GM12878 (cell line): ENCODE measurements around the gene METRN. TPM values are rescaled to one million over a fixed set of nuclear protein-coding genes. Genes with fewer than 3 reads are reported as not detected.
A peak's percentile ranks its signal among the peaks of the same experiment; 100 is the strongest.

ENCODE experiments used
- ATAC-seq: fragments of 200-7000 bp; cut with Tn5 transposase; 3 replicates; pipeline ENCODE4 v1.9.1; 2020; ENCODE audit warnings: mild to moderate bottlenecking, moderate library complexity
- BruUV-seq: library from RNA; stranded (reverse); fragments of 400-500 nt; replicated peaks from 2 replicates; lab custom pipeline; 2021; lab: Mats Ljungman, UMichigan
- CTCF ChIA-PET: fragments of 300-600 bp; sonication (Branson Sonifier 250); formaldehyde crosslinking; extraction: SDS; loops from one replicate; lab custom pipeline; 2021; ENCODE audit warnings: inconsistent platforms; lab: Yijun Ruan, JAX
- POLR2A ChIA-PET: fragments of 350-600 bp; formaldehyde crosslinking; extraction: SDS; loops from one replicate; lab custom pipeline; 2021; ENCODE audit warnings: inconsistent platforms; lab: Charles Lee
- RAD21 ChIA-PET: fragments of 300-600 bp; sonication (Branson Sonifier 250); formaldehyde crosslinking; loops from one replicate; lab custom pipeline; 2023; ENCODE audit warnings: antibody characterized with exemption; ENCODE audit not compliant: unreplicated experiment; lab: Charles Lee
- SMC1A ChIA-PET: fragments of 300-600 bp; sonication (Branson Sonifier 250); formaldehyde crosslinking; loops from one replicate; lab custom pipeline; 2023; ENCODE audit not compliant: unreplicated experiment, uncharacterized antibody; lab: Charles Lee
- DNase-seq: peaks from one replicate; pipeline ENCODE4 v3.0.0-alpha.2; 2011; ENCODE audit warnings: low read depth, low spot score
- FAIRE-seq: peaks from 3 replicates; lab custom pipeline; 2011; peaks lifted over from hg19 to GRCh38; lab: Jason Lieb, UNC
- H2AFZ ChIP-seq: 2 replicates; pipeline ENCODE4 v1.6.0; 2011; ENCODE audit warnings: low read depth, low read length, control low read depth; ENCODE audit not compliant: control insufficient read depth
- H3K27ac ChIP-seq: 2 replicates; pipeline ENCODE4 v1.5.1; 2011; ENCODE audit warnings: control low read depth; ENCODE audit not compliant: control insufficient read depth, insufficient read depth
- H3K27me3 ChIP-seq, 2 experiments: replicated peaks in 1 of 2; 2 replicates each; pipeline versions ENCODE4 v1.6.0 to v1.6.1; 2011; ENCODE audit warnings: low read length in 1 of 2; ENCODE audit not compliant: control insufficient read depth in 2 of 2, insufficient read depth in 2 of 2
- H3K36me3 ChIP-seq, 2 experiments: 2 replicates each; pipeline ENCODE4 v1.5.1; 2011; ENCODE audit warnings: low read length in 1 of 2; ENCODE audit not compliant: control insufficient read depth in 2 of 2, insufficient read depth in 2 of 2
- H3K4me1 ChIP-seq: 2 replicates; pipeline ENCODE4 v1.6.1; 2011; ENCODE audit warnings: mild to moderate bottlenecking, low read length, moderate library complexity, mixed read lengths; ENCODE audit not compliant: control insufficient read depth, insufficient read depth
- H3K4me2 ChIP-seq: 2 replicates; pipeline ENCODE4 v1.6.0; 2011; ENCODE audit warnings: control low read depth; ENCODE audit not compliant: control insufficient read depth, insufficient read depth
- H3K4me3 ChIP-seq: fragments of 200-600 bp; sonication (generic); 2 replicates; pipeline ENCODE4 v1.5.1; 2016
- H3K79me2 ChIP-seq: 2 replicates; pipeline ENCODE4 v1.6.0; 2011; ENCODE audit warnings: low read length; ENCODE audit not compliant: control insufficient read depth, insufficient read depth
- H3K9ac ChIP-seq: 2 replicates; pipeline ENCODE4 v1.8.0; 2011; ENCODE audit warnings: low read length, control low read depth, mixed read lengths; ENCODE audit not compliant: control insufficient read depth, insufficient read depth
- H3K9me3 ChIP-seq: replicated peaks from 3 replicates; pipeline ENCODE4 v1.5.1; 2011; ENCODE audit warnings: mild to moderate bottlenecking, low read length; ENCODE audit not compliant: control insufficient read depth, insufficient read depth
- H4K20me1 ChIP-seq: 2 replicates; pipeline ENCODE4 v1.6.0; 2011; ENCODE audit not compliant: control insufficient read depth, insufficient read depth
- BACH1 ChIP-seq: fragments of 450-650 bp; IDR thresholded peaks from 2 replicates; pipeline ENCODE4 v1.6.1; 2017; ENCODE audit warnings: mild to moderate bottlenecking, borderline replicate concordance
- BHLHE40 ChIP-seq, 2 experiments: fragments of 450-650 bp in 1 of 2; IDR thresholded peaks; 2 replicates each; pipeline ENCODE4 v1.6.1; 2011 to 2017; ENCODE audit warnings: low read depth in 2 of 2, borderline replicate concordance in 1 of 2, improper control_type of control experiment in 1 of 2, low read length in 1 of 2, mild to moderate bottlenecking in 1 of 2
- CTCF ChIP-seq, 3 experiments: IDR thresholded peaks in 2 of 3; conservative IDR thresholded peaks in 1 of 3; 2 replicates each; pipeline ENCODE4 v1.5.1; 2011; ENCODE audit warnings: low read depth in 3 of 3, low read length in 3 of 3, mild to moderate bottlenecking in 3 of 3, control low read depth in 2 of 3, moderate library complexity in 2 of 3, inconsistent platforms in 1 of 3, mixed read lengths in 1 of 3; ENCODE audit not compliant: control insufficient read depth in 2 of 3, insufficient read depth in 1 of 3; ENCODE audit errors: extremely low read depth in 1 of 3
- FOS ChIP-seq: IDR thresholded peaks from 3 replicates; pipeline ENCODE4 v1.6.1; 2011; ENCODE audit warnings: borderline replicate concordance; ENCODE audit not compliant: insufficient read length; ENCODE audit errors: extremely low read depth
- GATAD2B ChIP-seq: fragments of 450-650 bp; conservative IDR thresholded peaks from 2 replicates; pipeline ENCODE4 v1.6.1; 2017; ENCODE audit warnings: low read depth, mild to moderate bottlenecking, moderate library complexity
- KLF5 ChIP-seq: fragments of 450-650 bp; IDR thresholded peaks from 2 replicates; pipeline ENCODE4 v1.6.1; 2014; ENCODE audit warnings: mild to moderate bottlenecking; ENCODE audit not compliant: partially characterized antibody
- LARP7 ChIP-seq: fragments of 450-650 bp; IDR thresholded peaks from 2 replicates; pipeline ENCODE4 v1.6.1; 2017; ENCODE audit warnings: mild to moderate bottlenecking
- MTA2 ChIP-seq: fragments of 450-650 bp; IDR thresholded peaks from 2 replicates; pipeline ENCODE4 v1.6.1; 2016; ENCODE audit warnings: low read depth, mild to moderate bottlenecking, moderate library complexity
- POU2F2 ChIP-seq: IDR thresholded peaks from 3 replicates; pipeline ENCODE4 v1.6.1; 2011; ENCODE audit warnings: low read depth, mild to moderate bottlenecking, low read length, borderline replicate concordance
- RAD21 ChIP-seq: IDR thresholded peaks from 2 replicates; pipeline ENCODE4 v1.6.1; 2011; ENCODE audit warnings: mild to moderate bottlenecking, low read depth, low read length, moderate library complexity; ENCODE audit not compliant: insufficient read depth
- RBBP5 ChIP-seq: fragments of 200-600 bp; sonication (generic); conservative IDR thresholded peaks from 2 replicates; pipeline ENCODE4 v1.6.1; 2016
- RELA ChIP-seq: fragments of 450-650 bp; IDR thresholded peaks from 2 replicates; pipeline ENCODE4 v1.8.0; 2014; ENCODE audit warnings: borderline replicate concordance; ENCODE audit not compliant: partially characterized antibody
- SMC3 ChIP-seq: IDR thresholded peaks from 2 replicates; pipeline ENCODE4 v1.6.1; 2011; ENCODE audit warnings: low read length, improper control_type of control experiment, borderline replicate concordance
- SP1 ChIP-seq: IDR thresholded peaks from one replicate; pipeline ENCODE4 v1.6.1; 2011; ENCODE audit warnings: low read depth, low read length
- TCF3 ChIP-seq: IDR thresholded peaks from 2 replicates; pipeline ENCODE4 v1.6.1; 2012; ENCODE audit warnings: low read depth, mild to moderate bottlenecking, low read length, borderline replicate concordance; ENCODE audit not compliant: insufficient read depth
- YY1 ChIP-seq: IDR thresholded peaks from 2 replicates; pipeline ENCODE4 v1.6.1; 2011; ENCODE audit warnings: low read depth, mild to moderate bottlenecking, low read length
- ZBTB4 ChIP-seq: fragments of 450-650 bp; formaldehyde crosslinking; IDR thresholded peaks from 2 replicates; pipeline ENCODE4 v1.4.0; 2022; ENCODE audit warnings: mild to moderate bottlenecking, moderate library complexity
- ZSCAN29 ChIP-seq: fragments of 450-650 bp; IDR thresholded peaks from 2 replicates; pipeline ENCODE4 v1.6.1; 2017; ENCODE audit warnings: mild to moderate bottlenecking, moderate library complexity
- WGBS: methylation state at CpG from one replicate; pipeline ENCODE4 v1.1.6; 2016; ENCODE audit warnings: low lambda C conversion rate; ENCODE audit not compliant: insufficient replicate concordance, insufficient coverage; ENCODE audit errors: missing lambda C conversion rate; 5-methylcytosine and 5-hydroxymethylcytosine counted together
- in situ Hi-C: fragments of 300-500 bp; cut with MboI; formaldehyde crosslinking; loops from 9 replicates; pipeline ENCODE4 v1.14.3; 2018; ENCODE audit warnings: mixed read lengths
- intact Hi-C: fragments of 100-400 bp; cut with micrococcal nuclease; formaldehyde crosslinking; loops from one replicate; pipeline ENCODE4 v1.14.2; 2022; ENCODE audit not compliant: unreplicated experiment
- polyA plus RNA-seq, 11 experiments: library from polyadenylated mRNA; depleted of rRNA in 4 of 11; unstranded in 6 of 11; stranded (reverse) in 5 of 11; fragments of >200 nt; fragmentation: Nextera tagmentation in 4 of 11; fragmentation: Illumina TruSeq in 1 of 11; extraction: Ambion mirVana in 4 of 11; extraction: Trizol in 1 of 11; gene quantifications; 1 replicate in 1 of 11; 2 replicates in 10 of 11; pipeline versions ENCODE4 v1.2.1 to v1.2.3, GENCODE V29; 2011 to 2016; ENCODE audit warnings: inconsistent platforms in 2 of 11, missing spikeins in 2 of 11, low read depth in 1 of 11
- total RNA-seq, 4 experiments: library from RNA; depleted of rRNA in 3 of 4; stranded (reverse); fragments of >200 nt in 3 of 4; fragmentation: Illumina TruSeq in 1 of 4; extraction: Trizol in 1 of 4; gene quantifications; 2 replicates each; pipeline versions ENCODE4 v1.2.1 to v1.2.3, GENCODE V29; 2013 to 2021

The METRN gene
- total and polyA plus RNA-seq, 10 of the 15 experiments (the other 5 are each of a cell fraction or from before 2014, with no cell fraction given), result 0.11 to 12.8 (median 1.1) TPM; not detected in 1

- POLR2A ChIA-PET, result no interaction called here
- FAIRE-seq (peak; percentile 95), ATAC-seq (peak; percentile 88), DNase-seq (no peak)
- Histone ChIP-seq H3K36me3 (no peaks in the 10 kb centered on the region), H4K20me1 (0 out of 2 replicates have a peak, but pooled peaks cover 2% of the 10 kb centered on the region), H3K4me1 (no peaks in the 10 kb centered on the region), H3K4me2 (no peak overlapping the region), H2AFZ (no peak overlapping the region), H3K9ac (no peak overlapping the region), H3K27ac (no peak overlapping the region), H3K27me3 (no peaks in the 10 kb centered on the region; a peak in 2 of 4 replicates), H3K79me2 (no peaks in the 10 kb centered on the region), H3K9me3 (no peaks in the 10 kb centered on the region), H3K4me3 (no peak overlapping the region)
- in situ Hi-C loops, result loop anchor here (5.0 kb wide), 1 partner anchor 76 kb away; the partner anchor contains the start of genes CHTF18 and RPUSD1
- SMC1A ChIA-PET, result interaction anchor here (0.7 to 2.1 kb wide), 7 partner anchors 9 to 392 kb away, joined by 3 to 12 read pairs (median 3); partner anchors contain the start of genes ANTKMT, CCDC78, CHTF18 and RPUSD1
- CTCF ChIA-PET, result interaction anchor here (0.5 to 2.2 kb wide), 19 partner anchors 8 to 392 kb away, joined by 3 to 32 read pairs (median 4); partner anchors contain the start of genes CCDC78, CHTF18, CIAO3 and HAGHL
- TF ChIP-seq FOS (no peak), CTCF (IDR thresholded peaks at IDR 0.05 in 2 of 3, conservative IDR thresholded peaks at IDR 0.05 in 1 of 3; ENCODE audit: control insufficient read depth in 2 of 3, extremely low read depth in 1 of 3, insufficient read depth in 1 of 3, low read depth in 3 of 3, low read length in 3 of 3) (peak; percentile 79 to 98 (median 95)), TCF3 (0 out of 2 replicates have a peak, but pooled peaks have one; percentile 22), YY1 (peak; percentile 80), KLF5 (no peak), MTA2 (no peak), SMC3 (peak; percentile 99), BHLHE40 (IDR thresholded peaks at IDR 0.05; ENCODE audit: borderline replicate concordance in 1 of 2, low read depth in 2 of 2, low read length in 1 of 2) (peak; percentile 31 to 56; a peak in 3 of 4 replicates), ZSCAN29 (no peak), RBBP5 (no peak), LARP7 (peak; percentile 27; the same call in 1 of the 2 replicates), ZBTB4 (CRISPR knock-in tag) (no peak), POU2F2 (peak; percentile 23; the same call in 1 of the 3 replicates), GATAD2B (no peak), RELA (no peak), SP1 (peak; percentile 10), BACH1 (peak; percentile 32; the same call in 1 of the 2 replicates), RAD21 (peak; percentile 89)
- no TSS peak for BruUV-seq
- WGBS, result 8% methylated on average over 25 of the region's 25 CpGs
- intact Hi-C loops, result loop anchor here (1.0 to 2.0 kb wide), 2 partner anchors 74 to 391 kb away; no protein-coding TSS in a partner anchor
- RAD21 ChIA-PET, result interaction anchor here (0.6 to 1.5 kb wide), 7 partner anchors 13 to 1158 kb away, joined by 3 to 10 read pairs (median 3); partner anchors contain the start of genes CHTF18 and RPUSD1
Observed at GRCh38 chr16:711548-712320, 3.2 kb upstream of the METRN start.
